Measurements from ENCODE around the gene TAF1C. TPM values are rescaled to one million over a fixed set of nuclear protein-coding genes. Genes with fewer than 3 reads are reported as not detected.
A peak's percentile ranks its signal among the peaks of the same experiment; 100 is the strongest.

Gene TAF1C
- total and polyA plus RNA-seq, 9 of the 15 experiments (the other 6 are each of a cell fraction or from before 2014, with no cell fraction given) = 1.5 to 74.8 (median 21.0) TPM

DNA sequence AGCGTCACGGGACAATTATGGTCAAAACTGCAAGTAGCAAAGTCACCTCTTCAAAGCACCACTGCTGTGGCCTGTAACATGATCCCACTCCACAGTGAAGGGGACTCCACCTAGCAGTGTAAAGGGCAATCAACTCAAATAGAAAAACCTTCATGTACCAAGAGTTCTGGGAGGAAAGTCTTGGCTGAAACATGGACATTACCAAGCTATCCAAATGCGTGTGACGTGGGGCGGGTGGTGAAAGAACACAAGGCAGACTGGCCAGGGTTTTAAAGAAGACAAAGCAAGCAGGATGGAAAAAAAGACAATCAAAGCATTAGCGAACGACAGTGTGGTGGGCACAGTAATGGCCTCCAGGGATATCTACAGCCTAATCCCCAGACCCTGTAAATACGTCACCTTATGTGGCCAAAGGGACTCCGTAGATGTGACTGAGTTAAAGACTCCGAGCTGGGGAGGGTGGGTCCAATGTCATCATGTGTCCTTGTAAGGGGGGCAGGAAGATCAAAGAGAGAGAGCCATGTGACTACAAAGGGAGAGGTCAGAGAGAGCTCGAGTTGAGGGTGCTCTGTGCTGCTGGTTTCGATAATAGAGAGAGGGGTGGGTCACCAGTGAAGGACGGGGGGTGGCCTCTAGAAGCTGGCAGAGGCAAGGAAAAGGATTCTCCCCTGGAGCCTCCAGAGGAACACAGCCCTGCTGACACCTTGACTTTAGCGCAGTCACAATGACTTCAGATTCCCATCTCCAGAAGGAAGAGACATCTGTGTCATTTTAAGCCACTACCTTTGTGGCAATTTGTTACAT is 47.8 kb downstream of the TAF1C start:
- Histone ChIP-seq H3K4me1 (replicated peaks in 1 of 2; ENCODE audit: control insufficient read depth in 2 of 2, insufficient read depth in 2 of 2, low read length in 2 of 2) (peaks cover 28 to 32% of the 10 kb centered on the region in 2 experiments), H3K9ac (ENCODE audit: insufficient read depth in 1 of 2, low read depth in 2 of 2, low read length in 2 of 2) (peak overlapping the region; percentile 68 to 90; a peak in 3 of 4 replicates), H3K36me3 (ENCODE audit: control insufficient read depth, insufficient read depth, low read length) (peaks cover 3% of the 10 kb centered on the region; the same call in 1 of the 3 replicates), H3K79me2 (ENCODE audit: control insufficient read depth, insufficient read depth, low read length) (peaks cover 63% of the 10 kb centered on the region), H3K4me2 (ENCODE audit: insufficient read depth, low read length) (peak overlapping the region; percentile 91), H3K27me3 (ENCODE audit: control insufficient read depth in 2 of 2, insufficient read depth in 2 of 2, low read length in 2 of 2) (no peaks in the 10 kb centered on the region), H3K9me3 (replicated peaks; ENCODE audit: control insufficient read depth, insufficient read depth, low read depth, low read length) (no peaks in the 10 kb centered on the region), H3K27ac (ENCODE audit: extremely low read depth, low read depth, low read length) (peak overlapping the region; percentile 97), H3K4me3 (peak overlapping the region; percentile 15; the same call in 1 of the 2 replicates), H2AFZ (ENCODE audit: low read depth, low read length) (peak overlapping the region; percentile 91), H3K9me1 (ENCODE audit: control insufficient read depth, insufficient read depth, low read length) (no peaks in the 10 kb centered on the region), H4K20me1 (replicated peaks; ENCODE audit: control insufficient read depth, insufficient read depth, low read length) (no peaks in the 10 kb centered on the region)
- peak; percentile 87 for ATAC-seq
- ChIA-PET POLR2A (interaction anchor here (0.5 to 9.6 kb wide), 12 partner anchors 11 to 182 kb away, joined by 3 to 145 read pairs (median 4); partner anchors contain the start of genes MBTPS1 and TAF1C), CTCF (ENCODE audit: low intra/inter-chr PET ratio) (interaction anchor here (0.5 kb wide), 1 partner anchor 169 kb away, joined by 3 read pairs; no protein-coding TSS in a partner anchor)
- 4% methylated on average over 14 of the region's 14 CpGs for WGBS (ENCODE audit: insufficient coverage, low coverage, missing lambda C conversion rate)
- intact Hi-C loops (cut with micrococcal nuclease) (loop anchor here (1.0 kb wide), 1 partner anchor 23 kb away; the partner anchor contains the start of gene MBTPS1), in situ Hi-C loops (cut with MboI) (no loop called here)
- DNase-seq (ENCODE audit: extremely low read depth in 1 of 4, low spot score in 3 of 4) = peak; percentile 63 to 92 (median 76)
- BruUV-seq (replicated peaks) = TSS peak; percentile 13
- FAIRE-seq = peak; percentile 96
- no peak for TF ChIP-seq RBM15 (IDR thresholded peaks at IDR 0.05; ENCODE audit: insufficient read depth, low read length)
- peak; percentile 98 for TF ChIP-seq LEF1 (IDR thresholded peaks at IDR 0.05)
- no peak for TF ChIP-seq KLF16 (IDR thresholded peaks at IDR 0.05)
- no peak for TF ChIP-seq ZNF253 (CRISPR knock-in tag; conservative IDR thresholded peaks at IDR 0.05)
- TF ChIP-seq, protein P1, sequence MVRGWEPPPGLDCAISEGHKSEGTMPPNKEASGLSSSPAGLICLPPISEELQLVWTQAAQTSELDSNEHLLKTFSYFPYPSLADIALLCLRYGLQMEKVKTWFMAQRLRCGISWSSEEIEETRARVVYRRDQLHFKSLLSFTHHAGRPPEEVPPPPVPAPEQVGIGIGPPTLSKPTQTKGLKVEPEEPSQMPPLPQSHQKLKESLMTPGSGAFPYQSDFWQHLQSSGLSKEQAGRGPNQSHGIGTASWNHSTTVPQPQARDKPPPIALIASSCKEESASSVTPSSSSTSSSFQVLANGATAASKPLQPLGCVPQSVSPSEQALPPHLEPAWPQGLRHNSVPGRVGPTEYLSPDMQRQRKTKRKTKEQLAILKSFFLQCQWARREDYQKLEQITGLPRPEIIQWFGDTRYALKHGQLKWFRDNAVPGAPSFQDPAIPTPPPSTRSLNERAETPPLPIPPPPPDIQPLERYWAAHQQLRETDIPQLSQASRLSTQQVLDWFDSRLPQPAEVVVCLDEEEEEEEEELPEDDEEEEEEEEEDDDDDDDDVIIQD (CRISPR knock-in tag; IDR thresholded peaks at IDR 0.05) = peak; percentile 80; the same call in 1 of the 2 replicates
- TF ChIP-seq JUND (IDR thresholded peaks at IDR 0.05; ENCODE audit: borderline replicate concordance, low read depth, low read length) = peak; percentile 73; the same call in 1 of the 2 replicates
- peak; percentile 74; the same call in 2 of the 3 replicates for TF ChIP-seq JUND (tag; IDR thresholded peaks at IDR 0.05; ENCODE audit: borderline replicate concordance, low read depth, low read length)
- no peak for TF ChIP-seq ATF1 (CRISPR knock-in tag; IDR thresholded peaks at IDR 0.05)
- peak; percentile 90 for TF ChIP-seq ATF1 (tag; IDR thresholded peaks at IDR 0.05)
- TF ChIP-seq ZNF282 (CRISPR knock-in tag; IDR thresholded peaks at IDR 0.05) = no peak
- no peak for TF ChIP-seq BRF1 (IDR thresholded peaks at IDR 0.05; ENCODE audit: borderline replicate concordance, extremely low read depth, insufficient read length)
- 0 out of 2 replicates have a peak, but pooled peaks have one; percentile 36 for TF ChIP-seq JUN (IDR thresholded peaks at IDR 0.05; ENCODE audit: borderline replicate concordance, low read depth, low read length)
- TF ChIP-seq JUN (CRISPR knock-in tag; IDR thresholded peaks at IDR 0.05; ENCODE audit: borderline replicate concordance) = 0 out of 2 replicates have a peak, but pooled peaks have one; percentile 33
- peak; percentile 50; the same call in 1 of the 2 replicates for TF ChIP-seq E2F3 (CRISPR knock-in tag; IDR thresholded peaks at IDR 0.05)
- peak; percentile 5; the same call in 1 of the 2 replicates for TF ChIP-seq GABPA (tag; conservative IDR thresholded peaks at IDR 0.05; ENCODE audit: low read depth)
- TF ChIP-seq HDAC3 (IDR thresholded peaks at IDR 0.05; ENCODE audit: borderline replicate concordance, partially characterized antibody) = no peak
- TF ChIP-seq, protein P2, sequence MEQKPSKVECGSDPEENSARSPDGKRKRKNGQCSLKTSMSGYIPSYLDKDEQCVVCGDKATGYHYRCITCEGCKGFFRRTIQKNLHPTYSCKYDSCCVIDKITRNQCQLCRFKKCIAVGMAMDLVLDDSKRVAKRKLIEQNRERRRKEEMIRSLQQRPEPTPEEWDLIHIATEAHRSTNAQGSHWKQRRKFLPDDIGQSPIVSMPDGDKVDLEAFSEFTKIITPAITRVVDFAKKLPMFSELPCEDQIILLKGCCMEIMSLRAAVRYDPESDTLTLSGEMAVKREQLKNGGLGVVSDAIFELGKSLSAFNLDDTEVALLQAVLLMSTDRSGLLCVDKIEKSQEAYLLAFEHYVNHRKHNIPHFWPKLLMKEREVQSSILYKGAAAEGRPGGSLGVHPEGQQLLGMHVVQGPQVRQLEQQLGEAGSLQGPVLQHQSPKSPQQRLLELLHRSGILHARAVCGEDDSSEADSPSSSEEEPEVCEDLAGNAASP (IDR thresholded peaks at IDR 0.05) = no peak
- TF ChIP-seq HDGF (IDR thresholded peaks at IDR 0.05) = peak; percentile 95
- no peak for TF ChIP-seq SRSF7 (optimal IDR thresholded peaks at IDR 0.05; ENCODE audit: low read depth, low read length)
- TF ChIP-seq ELF1 (tag; IDR thresholded peaks at IDR 0.05) = peak; percentile 46; the same call in 1 of the 2 replicates
